ENCODE results near the gene TDRD9. TPM values are rescaled to one million over a fixed set of nuclear protein-coding genes. Genes with fewer than 3 reads are reported as not detected.

TDRD9 gene
- polyA plus RNA-seq, 1 experiment, result 2.2 TPM

- POLR2A ChIA-PET, result no interaction called here
- no peak overlapping the region for H3K4me3 ChIP-seq (ENCODE audit: low read depth, low read length)
- CTCF ChIA-PET, result interaction anchor here (1.0 to 2.8 kb wide), 2 partner anchors 10 kb away, joined by 4 to 17 read pairs; no protein-coding TSS in a partner anchor
- no peaks in the 10 kb centered on the region for H3K27me3 ChIP-seq (ENCODE audit: control insufficient read depth, insufficient read depth, low read length)
- no peaks in the 10 kb centered on the region for H3K36me3 ChIP-seq (ENCODE audit: control insufficient read depth, insufficient read depth, low read length)
- no peak for TF ChIP-seq CTCF (IDR thresholded peaks at IDR 0.05; ENCODE audit: insufficient read depth, low read depth, low read length)
- DNase-seq (ENCODE audit: low read depth), result no peak
Observed at GRCh38 chr14:103889313-103890051, 38.8 kb upstream of the TDRD9 start.

GRCh38 chr14:103890052-103890371, 38.2 kb upstream of the TDRD9 start:
- TF ChIP-seq CTCF (IDR thresholded peaks at IDR 0.05; ENCODE audit: insufficient read depth, low read depth, low read length), result no peak
- no peaks in the 10 kb centered on the region for H3K27me3 ChIP-seq (ENCODE audit: control insufficient read depth, insufficient read depth, low read length)
- CTCF ChIA-PET, result interaction anchor here (1.0 to 2.8 kb wide), 3 partner anchors 10 to 20 kb away, joined by 4 to 17 read pairs (median 5); no protein-coding TSS in a partner anchor

GRCh38 chr14:103890821-103891666, 37.2 kb upstream of the TDRD9 start:
- no peaks in the 10 kb centered on the region for H3K36me3 ChIP-seq (ENCODE audit: control insufficient read depth, insufficient read depth, low read length)
- no peak for TF ChIP-seq CTCF (IDR thresholded peaks at IDR 0.05; ENCODE audit: insufficient read depth, low read depth, low read length)
- no peaks in the 10 kb centered on the region for H3K27me3 ChIP-seq (ENCODE audit: control insufficient read depth, insufficient read depth, low read length)
- H3K4me3 ChIP-seq (ENCODE audit: low read depth, low read length), result no peak overlapping the region
- no peak for DNase-seq (ENCODE audit: low read depth)
- CTCF ChIA-PET, result interaction anchor here (1.0 to 2.8 kb wide), 3 partner anchors 9 to 30 kb away, joined by 4 to 17 read pairs (median 5); no protein-coding TSS in a partner anchor
- POLR2A ChIA-PET, result no interaction called here

More at GRCh38 chr14:103890052-103890371, 38.2 kb upstream of the TDRD9 start:
- Histone ChIP-seq H3K36me3 (ENCODE audit: control insufficient read depth, insufficient read depth, low read length) (no peaks in the 10 kb centered on the region), H3K4me3 (ENCODE audit: low read depth, low read length) (no peak overlapping the region)
- POLR2A ChIA-PET, result no interaction called here
- no peak for DNase-seq (ENCODE audit: low read depth)

- ChIA-PET CTCF (interaction anchor here (0.6 kb wide), 1 partner anchor 17 kb away, joined by 3 read pairs; no protein-coding TSS in a partner anchor), POLR2A (no interaction called here)
- TF ChIP-seq CTCF (IDR thresholded peaks at IDR 0.05; ENCODE audit: insufficient read depth, low read depth, low read length), result no peak
- H3K4me3 ChIP-seq (ENCODE audit: low read depth, low read length), result no peak overlapping the region
- H3K36me3 ChIP-seq (ENCODE audit: control insufficient read depth, insufficient read depth, low read length), result no peaks in the 10 kb centered on the region
- H3K27me3 ChIP-seq (ENCODE audit: control insufficient read depth, insufficient read depth, low read length), result no peaks in the 10 kb centered on the region
- DNase-seq (ENCODE audit: low read depth), result no peak
Observed at GRCh38 chr14:103891667-103892215, 36.5 kb upstream of the TDRD9 start.

- H3K36me3 ChIP-seq (ENCODE audit: control insufficient read depth, insufficient read depth, low read length), result no peaks in the 10 kb centered on the region
- no peaks in the 10 kb centered on the region for H3K27me3 ChIP-seq (ENCODE audit: control insufficient read depth, insufficient read depth, low read length)
- ChIA-PET POLR2A (no interaction called here), CTCF (interaction anchor here (0.6 kb wide), 1 partner anchor 16 kb away, joined by 3 read pairs; no protein-coding TSS in a partner anchor)
- TF ChIP-seq CTCF (IDR thresholded peaks at IDR 0.05; ENCODE audit: insufficient read depth, low read depth, low read length), result no peak
- DNase-seq (ENCODE audit: low read depth), result no peak
- no peak overlapping the region for H3K4me3 ChIP-seq (ENCODE audit: low read depth, low read length)
Observed at GRCh38 chr14:103892247-103892646, 36.0 kb upstream of the TDRD9 start.
